ENCODE results near the gene NFATC4.

DNA sequence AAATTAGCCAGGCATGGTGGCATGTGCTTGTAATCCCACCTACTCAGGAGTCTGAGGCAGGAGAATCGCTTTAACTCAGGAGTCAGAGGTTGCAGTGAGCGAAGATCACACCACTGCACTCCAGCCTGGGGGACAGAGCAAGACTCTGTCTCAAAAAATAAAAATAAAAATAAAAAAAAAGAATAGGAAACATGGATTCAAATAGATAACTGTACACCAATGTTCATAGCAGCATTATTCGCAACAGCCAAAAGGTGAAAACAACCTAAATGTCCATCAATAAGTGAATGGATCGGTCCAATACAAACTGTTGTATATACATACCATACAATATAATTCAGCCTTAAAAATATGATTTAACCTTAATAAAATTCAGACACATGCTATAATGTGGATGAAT is 25.1 kb upstream of the NFATC4 start:
- TF ChIP-seq, protein P1, sequence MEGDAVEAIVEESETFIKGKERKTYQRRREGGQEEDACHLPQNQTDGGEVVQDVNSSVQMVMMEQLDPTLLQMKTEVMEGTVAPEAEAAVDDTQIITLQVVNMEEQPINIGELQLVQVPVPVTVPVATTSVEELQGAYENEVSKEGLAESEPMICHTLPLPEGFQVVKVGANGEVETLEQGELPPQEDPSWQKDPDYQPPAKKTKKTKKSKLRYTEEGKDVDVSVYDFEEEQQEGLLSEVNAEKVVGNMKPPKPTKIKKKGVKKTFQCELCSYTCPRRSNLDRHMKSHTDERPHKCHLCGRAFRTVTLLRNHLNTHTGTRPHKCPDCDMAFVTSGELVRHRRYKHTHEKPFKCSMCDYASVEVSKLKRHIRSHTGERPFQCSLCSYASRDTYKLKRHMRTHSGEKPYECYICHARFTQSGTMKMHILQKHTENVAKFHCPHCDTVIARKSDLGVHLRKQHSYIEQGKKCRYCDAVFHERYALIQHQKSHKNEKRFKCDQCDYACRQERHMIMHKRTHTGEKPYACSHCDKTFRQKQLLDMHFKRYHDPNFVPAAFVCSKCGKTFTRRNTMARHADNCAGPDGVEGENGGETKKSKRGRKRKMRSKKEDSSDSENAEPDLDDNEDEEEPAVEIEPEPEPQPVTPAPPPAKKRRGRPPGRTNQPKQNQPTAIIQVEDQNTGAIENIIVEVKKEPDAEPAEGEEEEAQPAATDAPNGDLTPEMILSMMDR (IDR thresholded peaks at IDR 0.05), result no peak
- TF ChIP-seq POLR2A (IDR thresholded peaks at IDR 0.05) (no peak), EP300 (IDR thresholded peaks at IDR 0.05) (no peak), POLR2AphosphoS5 (IDR thresholded peaks at IDR 0.05) (no peak)

Measured in sigmoid colon (tissue), 4 donors.